ENCODE results near the gene CREB3.

CREB3 gene

GRCh38 chr9:35783418-35783817 is 51.0 kb downstream of the CREB3 start:
- DNase-seq = no peak

All from NCI-H1436 treated with DMSO at 0.1 percent for 48 hours (cell line).